HG03108 (cell line): ENCODE measurements around the gene TMEM82.

Experiments
- ATAC-seq: cut with Tn5 transposase; IDR thresholded peaks from one replicate; pipeline ENCODE4 v1.9.1; 2021; ENCODE audit warnings: moderate library complexity; ENCODE audit not compliant: unreplicated experiment

The TMEM82 gene

GRCh38 chr1:15755021-15755645 is 12.8 kb downstream of the TMEM82 start:
- no peak for ATAC-seq

- ATAC-seq: no peak
Observed at GRCh38 chr1:15755646-15756040, 13.3 kb downstream of the TMEM82 start.

GRCh38 chr1:15756143-15757015 is 14.1 kb downstream of the TMEM82 start:
- no peak for ATAC-seq

- ATAC-seq: no peak
Observed at GRCh38 chr1:15757016-15757543, 14.8 kb downstream of the TMEM82 start.

GRCh38 chr1:15757575-15758342 is 15.5 kb downstream of the TMEM82 start:
- ATAC-seq: no peak

- no peak for ATAC-seq
Observed at GRCh38 chr1:15758343-15758931, 16.1 kb downstream of the TMEM82 start, which contains the start of gene FBLIM1. Gene FBLIM1, plus strand, starts transcription at chr1:15758795. Its CDS starts 6,189 bp downstream, at chr1:15764984.

GRCh38 chr1:15758953-15759661 is 16.8 kb downstream of the TMEM82 start:
- ATAC-seq: no peak

- no peak for ATAC-seq
Observed at GRCh38 chr1:15760520-15761211, 18.4 kb downstream of the TMEM82 start.

GRCh38 chr1:15761366-15762128 is 19.2 kb downstream of the TMEM82 start:
- ATAC-seq: no peak

GRCh38 chr1:15762546-15762945 is 20.2 kb downstream of the TMEM82 start:
- ATAC-seq: no peak

GRCh38 chr1:15764269-15764764 is 22.0 kb downstream of the TMEM82 start:
- ATAC-seq: no peak

- ATAC-seq: no peak
Observed at GRCh38 chr1:15764890-15765289, 22.6 kb downstream of the TMEM82 start.

GRCh38 chr1:15765495-15766194 is 23.3 kb downstream of the TMEM82 start:
- ATAC-seq: no peak

- no peak for ATAC-seq
Observed at GRCh38 chr1:15767941-15768340, 25.6 kb downstream of the TMEM82 start.

- no peak for ATAC-seq
Observed at GRCh38 chr1:15768388-15768787, 26.1 kb downstream of the TMEM82 start.

- ATAC-seq: no peak
Observed at GRCh38 chr1:15770313-15770962, 28.1 kb downstream of the TMEM82 start.

GRCh38 chr1:15771836-15772515 is 29.7 kb downstream of the TMEM82 start:
- ATAC-seq: no peak
